ENCODE data around the gene HECA.

DNA sequence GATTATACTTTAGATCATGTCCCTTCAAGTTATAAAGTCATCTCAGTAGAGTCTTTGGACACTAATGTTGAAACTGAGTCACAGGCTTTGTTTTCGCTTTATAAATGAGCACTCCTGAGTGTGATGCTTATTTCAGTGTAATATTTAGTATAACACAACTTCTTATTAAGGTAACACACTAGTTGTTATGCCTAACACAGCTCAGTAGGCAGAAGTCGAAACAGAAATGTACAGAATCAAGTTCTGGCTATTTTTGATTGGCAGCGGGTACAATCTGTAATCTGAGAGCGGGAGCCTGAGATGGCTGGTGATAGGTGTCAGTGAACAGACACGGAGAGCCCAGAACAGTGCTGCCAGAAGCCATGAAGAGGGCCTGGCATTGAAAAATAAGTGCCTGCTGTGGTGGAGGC lies 11.4 kb downstream of the HECA start:
- TF ChIP-seq, protein P1, sequence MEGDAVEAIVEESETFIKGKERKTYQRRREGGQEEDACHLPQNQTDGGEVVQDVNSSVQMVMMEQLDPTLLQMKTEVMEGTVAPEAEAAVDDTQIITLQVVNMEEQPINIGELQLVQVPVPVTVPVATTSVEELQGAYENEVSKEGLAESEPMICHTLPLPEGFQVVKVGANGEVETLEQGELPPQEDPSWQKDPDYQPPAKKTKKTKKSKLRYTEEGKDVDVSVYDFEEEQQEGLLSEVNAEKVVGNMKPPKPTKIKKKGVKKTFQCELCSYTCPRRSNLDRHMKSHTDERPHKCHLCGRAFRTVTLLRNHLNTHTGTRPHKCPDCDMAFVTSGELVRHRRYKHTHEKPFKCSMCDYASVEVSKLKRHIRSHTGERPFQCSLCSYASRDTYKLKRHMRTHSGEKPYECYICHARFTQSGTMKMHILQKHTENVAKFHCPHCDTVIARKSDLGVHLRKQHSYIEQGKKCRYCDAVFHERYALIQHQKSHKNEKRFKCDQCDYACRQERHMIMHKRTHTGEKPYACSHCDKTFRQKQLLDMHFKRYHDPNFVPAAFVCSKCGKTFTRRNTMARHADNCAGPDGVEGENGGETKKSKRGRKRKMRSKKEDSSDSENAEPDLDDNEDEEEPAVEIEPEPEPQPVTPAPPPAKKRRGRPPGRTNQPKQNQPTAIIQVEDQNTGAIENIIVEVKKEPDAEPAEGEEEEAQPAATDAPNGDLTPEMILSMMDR (IDR thresholded peaks at IDR 0.05) = no peak
- TF ChIP-seq KDM1A (IDR thresholded peaks at IDR 0.05; ENCODE audit: low read depth) = no peak
- no peak for TF ChIP-seq JUNB (IDR thresholded peaks at IDR 0.05)
- TF ChIP-seq MAFK (IDR thresholded peaks at IDR 0.05; ENCODE audit: partially characterized antibody) = no peak
- TF ChIP-seq, protein P2, sequence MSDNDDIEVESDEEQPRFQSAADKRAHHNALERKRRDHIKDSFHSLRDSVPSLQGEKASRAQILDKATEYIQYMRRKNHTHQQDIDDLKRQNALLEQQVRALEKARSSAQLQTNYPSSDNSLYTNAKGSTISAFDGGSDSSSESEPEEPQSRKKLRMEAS (IDR thresholded peaks at IDR 0.05) = no peak
- no peak for TF ChIP-seq ZFP36 (IDR thresholded peaks at IDR 0.05; ENCODE audit: borderline replicate concordance, partially characterized antibody)

Measured in A549 (cell line).